Lower leg skin (tissue), 4 donors: ENCODE results near the gene MCRIP2. TPM values are rescaled to one million over a fixed set of nuclear protein-coding genes. Genes with fewer than 3 reads are reported as not detected.

Source experiments
- DNase-seq, 2 donors: peaks; one replicate each; pipeline ENCODE4 v3.0.0-alpha.2; 2019; ENCODE audit warnings: low spot score in 2 of 2
- H3K4me3 ChIP-seq: fragments of 200-600 bp; sonication (generic); 2 replicates; pipeline ENCODE4 v1.5.1; 2017; ENCODE audit warnings: mild to moderate bottlenecking, low read depth; ENCODE audit not compliant: poor library complexity, severe bottlenecking
- CTCF ChIP-seq, 3 donors: fragments of 450-650 bp; IDR thresholded peaks; one replicate each; pipeline ENCODE4 v1.5.1; 2016; ENCODE audit warnings: antibody characterized with exemption in 3 of 3, mild to moderate bottlenecking in 3 of 3, moderate library complexity in 2 of 3
- POLR2A ChIP-seq, 2 donors: fragments of 450-650 bp; IDR thresholded peaks; one replicate each; pipeline ENCODE4 v1.6.1; 2016 to 2017; ENCODE audit warnings: antibody characterized with exemption in 2 of 2, mild to moderate bottlenecking in 1 of 2, moderate library complexity in 1 of 2
- WGBS, 2 donors: methylation state at CpG; one replicate each; pipeline ENCODE4 v1.1.5; 2018; 5-methylcytosine and 5-hydroxymethylcytosine counted together
- intact Hi-C: fragments of 100-400 bp; cut with DNase I; formaldehyde crosslinking; loops from one replicate; pipeline ENCODE4 v1.15.0; 2023; ENCODE audit warnings: low total_unique reads
- total RNA-seq, 4 donors: library from RNA; depleted of rRNA; stranded (reverse); fragments of >200 nt; gene quantifications; one replicate each; pipeline ENCODE4 v1.1.0, GENCODE V29; 2016

The MCRIP2 gene
- total RNA-seq, 4 donors from 2014 or later = 10.5 to 31.3 (median 23.2) TPM

GRCh38 chr16:671353-672131 lies 29.9 kb downstream of the MCRIP2 start:
- whole genome bisulfite sequencing, 2 donors = 84 to 93% methylated on average over 24 to 33 of the region's 40 CpGs
- intact Hi-C loops = no loop called here
- H3K4me3 ChIP-seq = no peak overlapping the region
- TF ChIP-seq POLR2A (IDR thresholded peaks at IDR 0.05) (no peak), CTCF (IDR thresholded peaks at IDR 0.05) (no peak)
- no peak for DNase-seq

- TF ChIP-seq POLR2A (IDR thresholded peaks at IDR 0.05) (no peak), CTCF (IDR thresholded peaks at IDR 0.05) (no peak)
- H3K4me3 ChIP-seq = no peak overlapping the region
- no peak for DNase-seq
- intact Hi-C loops = no loop called here
- WGBS, 2 donors = 93% methylated on average over 15 to 17 of the region's 19 CpGs
Observed at GRCh38 chr16:672371-672770, 30.7 kb downstream of the MCRIP2 start.

GRCh38 chr16:672851-673250 lies 31.2 kb downstream of the MCRIP2 start:
- intact Hi-C loops = no loop called here
- TF ChIP-seq CTCF (IDR thresholded peaks at IDR 0.05) = no peak
- TF ChIP-seq POLR2A (IDR thresholded peaks at IDR 0.05) = no peak
- WGBS, 2 donors = 93% methylated on average over 18 to 21 of the region's 21 CpGs
- no peak for DNase-seq
- H3K4me3 ChIP-seq = no peak overlapping the region

GRCh38 chr16:673399-673991 lies 31.9 kb downstream of the MCRIP2 start:
- no peak for DNase-seq
- WGBS, 2 donors = 86 to 89% methylated on average over 18 of the region's 18 CpGs
- H3K4me3 ChIP-seq = no peak overlapping the region
- TF ChIP-seq CTCF (IDR thresholded peaks at IDR 0.05) (no peak), POLR2A (IDR thresholded peaks at IDR 0.05) (no peak)
- intact Hi-C loops = no loop called here

GRCh38 chr16:674214-674881 lies 32.7 kb downstream of the MCRIP2 start:
- no peak overlapping the region for H3K4me3 ChIP-seq
- WGBS, 2 donors = 79 to 97% methylated on average over 13 to 20 of the region's 22 CpGs
- no peak for TF ChIP-seq POLR2A (IDR thresholded peaks at IDR 0.05)
- no peak for TF ChIP-seq CTCF (IDR thresholded peaks at IDR 0.05)
- no peak for DNase-seq
- intact Hi-C loops = no loop called here
